GM18507 (cell line): ENCODE measurements around the gene RNF182.
"Not testable (repeated sequence)": the region's sequence is repeated elsewhere in the genome, so short reads cannot be mapped to it uniquely, and the experiment has no call there.

Source experiments
- DNase-seq: peaks from one replicate; pipeline ENCODE4 v3.0.0; 2011; ENCODE audit warnings: low read depth; ENCODE audit not compliant: insufficient read length; ENCODE audit errors: extremely low spot score
- FAIRE-seq: peaks from 2 replicates; lab custom pipeline; 2011; peaks lifted over from hg19 to GRCh38; lab: Jason Lieb, UNC

RNF182 gene

GRCh38 chr6:13946506-13946905 lies 21.8 kb downstream of the RNF182 start:
- FAIRE-seq (no peak), DNase-seq (no peak)

- DNase-seq (no peak), FAIRE-seq (no peak)
Measured at GRCh38 chr6:13947611-13948178, 22.9 kb downstream of the RNF182 start.

- DNase-seq, result no peak
- no peak for FAIRE-seq
Measured at GRCh38 chr6:13952101-13952500, 27.3 kb downstream of the RNF182 start.

- FAIRE-seq, result no peak
- no peak for DNase-seq
Measured at GRCh38 chr6:13953061-13953705, 28.4 kb downstream of the RNF182 start.

GRCh38 chr6:13965582-13966127 lies 40.9 kb downstream of the RNF182 start:
- DNase-seq, result no peak
- FAIRE-seq, result no peak

- DNase-seq (no peak), FAIRE-seq (no peak)
Measured at GRCh38 chr6:13971303-13971702, 46.6 kb downstream of the RNF182 start.

- FAIRE-seq, DNase-seq: not testable (repeated sequence)
Measured at GRCh38 chr6:13972602-13973001, 47.9 kb downstream of the RNF182 start.

- DNase-seq, FAIRE-seq: not testable (repeated sequence)
Measured at GRCh38 chr6:13973422-13973821, 48.7 kb downstream of the RNF182 start.

GRCh38 chr6:13978102-13978640 lies 53.4 kb downstream of the RNF182 start:
- FAIRE-seq (no peak), DNase-seq (no peak)

GRCh38 chr6:13978787-13979186 lies 54.0 kb downstream of the RNF182 start:
- no peak for FAIRE-seq

GRCh38 chr6:13979284-13980171 lies 54.8 kb downstream of the RNF182 start:
- FAIRE-seq, result no peak
- no peak for DNase-seq

More at GRCh38 chr6:13978787-13979186, 54.0 kb downstream of the RNF182 start:
- no peak for DNase-seq

GRCh38 chr6:13980534-13980933 lies 55.8 kb downstream of the RNF182 start:
- DNase-seq (no peak), FAIRE-seq (no peak)

- DNase-seq, result no peak
- no peak for FAIRE-seq
Measured at GRCh38 chr6:13985663-13986325, 61.0 kb downstream of the RNF182 start.

GRCh38 chr6:13986700-13987399 lies 62.1 kb downstream of the RNF182 start:
- DNase-seq (no peak), FAIRE-seq (no peak)

GRCh38 chr6:13987400-13987865 lies 62.7 kb downstream of the RNF182 start:
- FAIRE-seq (no peak), DNase-seq (no peak)

- FAIRE-seq (no peak), DNase-seq (no peak)
Measured at GRCh38 chr6:13988049-13988738, 63.4 kb downstream of the RNF182 start.

- FAIRE-seq, result no peak
- DNase-seq, result no peak
Measured at GRCh38 chr6:13988908-13989307, 64.2 kb downstream of the RNF182 start.

- FAIRE-seq, result no peak
Measured at GRCh38 chr6:13989496-13990144, 64.9 kb downstream of the RNF182 start.

More at GRCh38 chr6:13989496-13990144, 64.9 kb downstream of the RNF182 start:
- DNase-seq, result no peak
